Peyer's patch (tissue), 4 donors: Measurements from ENCODE around the gene FCN1.

Experiments
- CTCF ChIP-seq, 6 experiments: fragments of 450-650 bp in 4 of 6; fragments of 200-600 bp in 2 of 6; sonication (generic) in 1 of 6; IDR thresholded peaks; one replicate each; pipeline ENCODE4 v1.5.1; 2017 to 2019; ENCODE audit warnings: antibody characterized with exemption in 6 of 6, mild to moderate bottlenecking in 3 of 6, moderate library complexity in 1 of 6
- POLR2A ChIP-seq, 2 donors: fragments of 450-650 bp; IDR thresholded peaks; one replicate each; pipeline ENCODE4 v1.5.1; 2017; ENCODE audit warnings: antibody characterized with exemption in 2 of 2, mild to moderate bottlenecking in 2 of 2, moderate library complexity in 2 of 2

- no peak for TF ChIP-seq CTCF (IDR thresholded peaks at IDR 0.05)
- TF ChIP-seq POLR2A (IDR thresholded peaks at IDR 0.05): no peak
Measured at GRCh38 chr9:134935056-134935640, 17.4 kb upstream of the FCN1 start.
